Peyer's patch (tissue), 4 donors: ENCODE data around the gene TRIM17.

Source experiments
- CTCF ChIP-seq, 6 experiments: fragments of 450-650 bp in 4 of 6; fragments of 200-600 bp in 2 of 6; sonication (generic) in 1 of 6; IDR thresholded peaks; one replicate each; pipeline ENCODE4 v1.5.1; 2017 to 2019; ENCODE audit warnings: antibody characterized with exemption in 6 of 6, mild to moderate bottlenecking in 3 of 6, moderate library complexity in 1 of 6
- POLR2A ChIP-seq, 2 donors: fragments of 450-650 bp; IDR thresholded peaks; one replicate each; pipeline ENCODE4 v1.5.1; 2017; ENCODE audit warnings: antibody characterized with exemption in 2 of 2, mild to moderate bottlenecking in 2 of 2, moderate library complexity in 2 of 2

- TF ChIP-seq POLR2A (IDR thresholded peaks at IDR 0.05) (no peak), CTCF (IDR thresholded peaks at IDR 0.05) (no peak)
These were observed 44.9 kb downstream of the TRIM17 start for GRCh38 chr1:228371741-228372182.
